HG02852 (cell line): ENCODE measurements around the gene THSD1.
"Not testable (repeated sequence)": the region's sequence is repeated elsewhere in the genome, so short reads cannot be mapped to it uniquely, and the experiment has no call there.

Experiments
- ATAC-seq: cut with Tn5 transposase; IDR thresholded peaks from one replicate; pipeline ENCODE4 v1.9.1; 2021; ENCODE audit warnings: mild to moderate bottlenecking, moderate library complexity; ENCODE audit not compliant: unreplicated experiment

Gene THSD1

DNA sequence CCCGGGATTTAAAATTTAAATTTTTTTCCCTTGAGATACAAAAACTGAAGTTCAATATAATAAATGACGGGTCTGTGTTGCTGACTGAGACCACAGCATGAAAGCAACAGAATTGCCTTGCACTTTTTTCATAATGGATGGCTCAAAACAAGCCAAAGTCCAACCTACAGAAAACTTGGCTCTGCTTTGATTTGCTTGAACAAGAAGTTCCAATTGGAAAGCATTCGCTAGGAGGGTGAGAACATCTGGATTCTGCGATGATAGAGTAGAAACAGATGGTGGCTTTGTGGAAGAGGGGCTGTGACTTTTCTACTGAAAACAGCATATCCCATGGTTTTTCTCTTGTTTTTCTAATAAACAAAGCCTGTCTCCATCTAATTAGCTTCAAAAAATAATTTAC is 46.4 kb downstream of the THSD1 start:
- ATAC-seq = no peak

DNA sequence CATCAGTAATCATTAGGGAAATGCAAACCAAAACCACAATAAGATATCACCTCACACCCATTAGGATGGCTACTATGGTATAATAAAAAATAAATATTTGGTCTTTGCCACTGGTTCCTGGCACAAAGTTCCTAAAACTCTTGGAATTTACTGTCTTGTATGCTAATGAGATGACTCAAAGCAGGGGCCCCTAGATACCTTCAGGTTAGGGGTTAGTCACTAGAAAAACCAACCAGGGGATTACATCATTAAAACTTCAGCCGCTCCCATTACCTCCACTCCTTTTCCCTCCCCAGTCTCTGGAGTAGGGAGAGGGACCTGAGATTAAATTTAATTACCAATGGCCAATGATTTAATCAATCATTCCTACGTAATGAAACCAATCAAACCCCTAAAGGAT is 49.6 kb downstream of the THSD1 start:
- no peak for ATAC-seq

DNA sequence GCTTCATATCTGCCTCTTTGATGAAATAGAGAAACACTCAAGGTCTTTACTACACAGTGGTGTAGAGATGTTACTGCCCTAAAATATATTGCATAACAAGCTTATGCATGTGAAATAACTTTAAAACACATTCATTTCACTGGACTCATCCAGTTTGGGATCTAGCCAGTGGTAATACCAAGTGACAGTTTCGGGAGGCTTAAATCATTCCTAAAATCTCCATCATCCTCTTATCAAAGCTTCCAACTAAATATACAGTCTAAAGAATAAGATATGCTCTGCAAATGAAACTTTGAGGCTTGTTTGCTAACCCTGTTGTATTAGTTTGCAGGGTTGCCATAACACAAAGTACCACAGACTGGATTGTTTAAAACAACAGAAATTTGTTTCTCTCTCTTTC is 52.8 kb downstream of the THSD1 start:
- no peak for ATAC-seq

DNA sequence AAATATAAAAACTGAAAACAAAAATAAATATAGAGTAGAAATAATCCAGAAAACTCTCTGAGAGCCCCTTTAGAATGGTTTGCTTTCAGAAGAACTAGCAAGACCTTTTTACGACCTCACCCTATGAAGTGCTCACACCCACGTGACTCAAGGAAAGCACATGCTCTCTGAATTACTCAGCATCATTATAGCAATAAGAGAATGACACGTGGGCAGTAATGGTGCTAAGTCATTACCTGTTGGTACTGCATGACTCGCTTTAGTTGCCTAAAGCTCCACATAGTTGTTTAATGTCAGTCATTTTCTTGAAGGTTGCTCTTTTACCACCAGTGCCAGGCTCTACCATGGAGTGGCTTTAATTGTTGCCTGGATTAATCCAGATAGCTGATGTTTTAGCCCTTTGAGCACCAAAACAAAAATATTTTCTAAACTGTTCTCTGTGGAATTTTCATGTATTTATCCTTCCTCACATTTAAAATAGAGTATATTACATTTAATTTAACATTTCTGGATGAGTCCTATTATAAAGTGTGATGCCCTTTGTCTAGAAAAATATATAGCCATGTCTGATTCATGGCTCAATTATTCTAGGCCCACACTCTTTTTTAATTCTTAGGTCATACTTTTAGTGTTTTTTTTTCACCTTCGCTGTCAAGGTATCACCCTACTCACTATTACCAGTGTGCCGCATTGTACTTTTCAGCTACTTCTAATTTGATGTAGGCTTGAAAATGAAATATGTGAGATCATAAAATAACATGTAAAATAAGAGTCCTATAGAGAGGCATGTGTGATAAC is 56.8 kb downstream of the THSD1 start:
- no peak for ATAC-seq

DNA sequence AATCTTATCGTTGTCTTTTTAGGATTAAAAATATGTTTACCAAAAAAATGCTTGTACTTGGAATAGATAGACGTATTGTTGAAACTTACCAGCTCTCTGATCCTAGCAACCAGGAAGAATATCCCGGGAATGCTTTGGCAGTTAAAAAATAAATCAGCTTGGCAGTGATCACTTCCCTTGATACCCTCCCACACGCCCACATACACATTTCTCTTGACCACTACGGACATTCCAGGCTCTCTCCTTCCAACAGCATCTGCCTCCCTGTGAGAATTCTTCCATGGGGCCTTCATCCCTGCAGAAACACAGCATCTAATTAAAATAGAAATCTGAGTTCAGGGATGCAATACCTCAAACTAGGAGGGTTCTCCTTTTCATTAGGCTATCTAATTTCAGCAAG is 57.9 kb downstream of the THSD1 start:
- no peak for ATAC-seq

DNA sequence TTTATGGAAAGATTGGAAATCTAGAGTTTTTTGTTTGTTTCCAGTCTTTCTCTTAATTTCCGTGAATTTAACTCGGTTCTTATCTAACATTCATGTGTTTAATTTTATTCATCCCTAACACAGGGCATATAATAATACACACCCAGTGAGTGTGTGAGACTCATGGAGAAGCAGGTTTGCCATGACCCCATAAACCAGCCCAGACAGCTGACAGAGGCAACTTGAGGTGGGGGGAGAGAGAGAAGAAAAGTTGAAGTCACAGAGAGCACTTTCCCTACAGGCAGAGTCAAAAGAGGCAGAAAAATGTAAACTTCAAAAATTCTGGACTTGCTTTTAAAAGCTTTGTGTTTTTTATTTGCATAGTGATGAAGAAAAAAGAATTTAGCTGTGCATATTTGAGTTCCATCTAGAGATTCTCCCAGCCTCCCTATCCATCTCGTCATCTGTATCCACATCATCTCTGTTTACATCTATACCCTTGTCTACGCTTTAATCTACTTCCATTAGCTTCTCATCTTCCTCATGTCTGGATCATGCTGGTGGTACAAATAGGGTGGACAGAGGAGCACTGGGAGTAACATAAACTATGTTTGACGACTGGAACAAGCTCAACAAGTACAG is 60.2 kb downstream of the THSD1 start:
- ATAC-seq = no peak

DNA sequence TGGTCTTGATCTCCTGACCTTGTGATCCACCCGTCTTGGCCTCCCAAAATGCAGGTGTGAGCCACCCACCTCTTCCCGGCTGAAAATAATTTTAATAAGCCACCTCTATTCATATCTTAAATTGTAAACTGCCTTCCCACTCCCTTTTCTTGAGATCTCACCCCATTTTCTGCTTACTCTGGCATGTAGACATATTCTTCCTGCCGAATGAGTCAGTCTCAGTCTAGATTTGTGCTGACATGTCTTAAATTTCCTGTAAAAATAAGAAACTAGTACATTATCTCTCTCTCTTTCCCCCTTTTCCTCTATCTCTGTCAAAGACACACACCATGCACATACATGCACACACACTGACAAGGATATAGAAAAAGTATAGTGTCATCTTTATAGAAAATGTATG is 60.9 kb downstream of the THSD1 start:
- no peak for ATAC-seq

DNA sequence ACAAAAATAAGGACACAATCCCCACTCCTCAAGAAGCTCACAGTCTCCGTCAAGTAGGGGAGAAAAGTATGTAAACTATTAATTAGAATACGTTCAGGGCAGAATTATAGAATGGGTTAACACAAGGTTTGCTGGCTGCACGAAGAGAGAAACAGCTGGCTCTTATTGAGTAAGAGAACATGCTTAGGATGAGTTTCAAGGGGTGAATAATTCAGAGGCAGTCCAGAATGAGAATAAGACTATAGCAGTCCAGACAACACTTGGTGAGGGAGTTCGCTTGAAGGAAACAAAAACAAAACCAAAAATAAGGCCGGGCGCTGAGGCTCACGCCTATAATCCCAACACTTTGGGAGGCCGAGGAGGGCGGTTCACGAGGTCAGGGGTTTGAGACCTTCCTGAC is 61.9 kb downstream of the THSD1 start:
- no peak for ATAC-seq

DNA sequence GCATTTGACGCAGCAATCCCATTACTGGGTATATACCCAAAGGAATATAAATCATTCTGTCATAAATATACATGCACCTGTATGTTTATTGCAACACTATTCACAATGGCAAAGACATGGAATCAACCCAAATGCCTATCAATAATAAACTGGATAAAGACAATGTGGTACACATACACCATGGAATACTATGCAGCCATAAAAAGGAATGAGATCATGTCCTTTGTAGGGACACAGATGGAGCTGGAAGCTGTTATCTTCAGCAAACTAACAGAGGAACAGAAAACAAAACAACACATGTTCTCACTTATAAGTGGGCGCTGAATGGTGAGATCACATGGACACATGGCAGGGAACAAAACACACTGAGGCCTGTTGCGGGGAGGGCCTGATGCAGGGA is 63.8 kb downstream of the THSD1 start:
- not testable (repeated sequence) for ATAC-seq

DNA sequence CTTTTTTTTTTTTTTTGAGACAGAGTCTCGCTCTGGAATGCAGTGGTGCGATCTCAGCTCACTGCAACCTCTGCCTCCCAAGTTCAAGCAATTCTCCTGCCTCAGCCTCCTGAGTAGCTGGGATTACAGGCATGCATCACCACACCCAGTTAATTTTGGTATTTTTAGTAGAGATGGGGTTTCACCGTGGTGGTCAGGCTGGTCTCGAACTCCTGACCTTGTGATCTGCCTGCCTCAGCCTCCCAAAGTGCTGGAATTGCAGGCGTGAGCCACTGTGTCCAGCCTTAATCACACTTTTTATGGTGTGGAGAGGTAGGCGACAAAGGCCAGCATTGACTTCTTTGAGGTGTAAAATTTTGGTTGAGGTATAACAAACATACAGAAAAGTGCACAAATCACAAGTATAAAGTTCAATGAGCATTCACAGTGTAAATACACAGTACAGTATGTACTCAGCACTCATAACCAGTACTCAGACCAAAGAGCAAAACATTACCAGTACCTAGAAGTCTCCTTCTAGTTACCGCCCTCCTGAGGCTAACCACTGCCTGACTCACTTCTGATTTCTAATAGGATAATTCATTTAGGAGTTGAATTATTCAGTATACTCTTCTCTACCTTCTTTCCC is 68.0 kb downstream of the THSD1 start:
- not testable (repeated sequence) for ATAC-seq

DNA sequence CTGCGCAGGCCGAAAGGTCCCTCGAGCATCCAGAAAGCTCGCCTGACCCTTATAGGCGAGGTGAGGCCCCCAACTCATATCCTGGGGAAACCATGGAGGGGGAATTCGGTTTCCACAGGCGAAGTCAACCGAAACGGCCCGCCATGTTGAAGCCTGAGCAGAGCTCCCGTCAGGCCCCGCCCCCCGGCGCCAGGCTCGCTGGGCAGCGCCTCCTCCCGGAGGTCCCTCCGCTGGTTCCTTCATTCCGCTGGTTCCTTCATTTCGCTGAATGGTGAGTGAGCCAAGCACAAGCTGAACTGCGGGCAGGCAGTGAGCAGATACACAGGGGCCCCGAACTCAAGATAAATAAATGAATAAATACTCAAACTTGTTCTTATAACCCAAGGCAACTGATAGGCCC is 71.9 kb downstream of the THSD1 start:
- not testable (repeated sequence) for ATAC-seq

DNA sequence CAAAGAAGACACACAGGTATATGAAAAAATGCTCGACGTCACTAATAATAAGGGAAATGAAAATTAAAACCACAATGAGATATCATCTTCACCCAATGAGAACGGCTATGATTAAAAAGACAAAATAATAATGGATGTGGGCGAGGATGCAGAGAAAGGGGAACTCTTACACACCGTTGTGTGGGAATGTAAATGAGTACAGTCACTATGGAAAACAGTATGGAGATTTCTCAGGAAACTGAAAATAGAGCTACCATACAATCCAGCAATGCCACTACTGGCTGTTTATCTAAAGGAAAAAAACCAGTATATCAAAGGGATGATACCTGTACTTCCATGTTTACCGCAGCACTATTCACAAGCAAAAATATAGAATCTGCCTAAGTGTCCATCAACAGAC is 74.1 kb downstream of the THSD1 start:
- ATAC-seq = not testable (repeated sequence)
